K562 (cell line): ENCODE measurements around the gene CLASP1. TPM values are rescaled to one million over a fixed set of nuclear protein-coding genes. Genes with fewer than 3 reads are reported as not detected.

Source experiments
- ARNT ChIP-seq, 2 experiments: fragments of 450-650 bp; IDR thresholded peaks; 2 replicates each; pipeline ENCODE4 v1.6.1; 2016; ENCODE audit warnings: mild to moderate bottlenecking in 1 of 2
- ATF7 ChIP-seq: fragments of 450-650 bp; IDR thresholded peaks from 2 replicates; pipeline ENCODE4 v1.7.1; 2014; ENCODE audit warnings: mild to moderate bottlenecking, moderate library complexity
- BACH1 ChIP-seq: fragments of 200-800 bp; sonication (Bioruptor generic); IDR thresholded peaks from 2 replicates; pipeline ENCODE4 v1.6.1; 2016; ENCODE audit warnings: missing genetic modification characterization, missing compliant biosample characterization
- BRD4 ChIP-seq: fragments of 200-600 bp; sonication (generic); IDR thresholded peaks from 2 replicates; pipeline ENCODE4 v1.6.1; 2017; ENCODE audit warnings: inconsistent platforms
- COPS2 ChIP-seq: fragments of 450-650 bp; conservative IDR thresholded peaks from 2 replicates; pipeline ENCODE4 v1.6.1; 2016; ENCODE audit warnings: mild to moderate bottlenecking, moderate library complexity
- CXXC5 ChIP-seq: fragments of 250-450 bp; sonication (Bioruptor Pico); IDR thresholded peaks from 2 replicates; pipeline ENCODE4 v1.8.0; 2022; ENCODE audit warnings: inconsistent platforms, mild to moderate bottlenecking, moderate library complexity
- ETV6 ChIP-seq, 3 experiments: fragments of 150-350 bp in 1 of 3; sonication (generic) in 1 of 3; formaldehyde crosslinking in 1 of 3; IDR thresholded peaks; 2 replicates each; pipeline versions ENCODE4 v1.6.1 to v1.8.0; 2014 to 2022; ENCODE audit warnings: borderline replicate concordance in 2 of 3, low read depth in 2 of 3, antibody characterized with exemption in 1 of 3, low read length in 1 of 3, mild to moderate bottlenecking in 1 of 3, missing genetic modification reagents in 1 of 3
- HBP1 ChIP-seq: fragments of 450-650 bp; formaldehyde crosslinking; IDR thresholded peaks from 2 replicates; pipeline ENCODE4 v1.4.0; 2022; ENCODE audit warnings: missing genetic modification characterization
- MAX ChIP-seq: sonication (generic); formaldehyde crosslinking; IDR thresholded peaks from 2 replicates; pipeline ENCODE4 v1.9.0; 2022; ENCODE audit warnings: mild to moderate bottlenecking, missing genetic modification reagents
- NR3C1 ChIP-seq: sonication (generic); formaldehyde crosslinking; IDR thresholded peaks from 2 replicates; pipeline ENCODE4 v1.8.1; 2022; ENCODE audit warnings: missing genetic modification reagents
- POLR2H ChIP-seq: IDR thresholded peaks from 2 replicates; pipeline ENCODE4 v1.6.1; 2016; ENCODE audit warnings: missing genetic modification characterization, low read depth, mild to moderate bottlenecking, control low read depth, missing compliant biosample characterization, moderate library complexity
- POLR3A ChIP-seq: IDR thresholded peaks from 2 replicates; pipeline ENCODE4 v1.6.1; 2011; ENCODE audit warnings: borderline replicate concordance, mild to moderate bottlenecking, moderate library complexity; ENCODE audit not compliant: insufficient read length, insufficient read depth; ENCODE audit errors: extremely low read depth
- PPARD ChIP-seq: fragments of 250-450 bp; sonication (Bioruptor Pico); IDR thresholded peaks from 2 replicates; pipeline ENCODE4 v1.8.0; 2022; ENCODE audit warnings: inconsistent platforms, mild to moderate bottlenecking, moderate library complexity
- SNIP1 ChIP-seq: fragments of 450-650 bp; IDR thresholded peaks from 2 replicates; pipeline ENCODE4 v1.7.1; 2017; ENCODE audit warnings: low read depth, mild to moderate bottlenecking
- TAF7 ChIP-seq: fragments of 450-650 bp; IDR thresholded peaks from 2 replicates; pipeline ENCODE4 v1.6.1; 2016; ENCODE audit warnings: missing genetic modification characterization, missing compliant biosample characterization
- TCF3 ChIP-seq: sonication (generic); formaldehyde crosslinking; IDR thresholded peaks from 2 replicates; pipeline ENCODE4 v1.4.0; 2020; ENCODE audit warnings: mild to moderate bottlenecking, missing genetic modification reagents
- XRCC3 ChIP-seq: fragments of 450-650 bp; IDR thresholded peaks from 2 replicates; pipeline ENCODE4 v1.6.1; 2017; ENCODE audit warnings: mild to moderate bottlenecking, moderate library complexity
- ZBTB8A ChIP-seq: fragments of 450-650 bp; IDR thresholded peaks from 2 replicates; pipeline ENCODE4 v1.6.1; 2018; ENCODE audit warnings: mild to moderate bottlenecking, moderate library complexity; ENCODE audit not compliant: partially characterized antibody
- polyA plus RNA-seq, 8 experiments: library from polyadenylated mRNA; depleted of rRNA in 4 of 8; stranded (reverse) in 5 of 8; unstranded in 3 of 8; fragments of >200 nt; fragmentation: Nextera tagmentation in 2 of 8; fragmentation: Illumina TruSeq in 1 of 8; extraction: Ambion mirVana in 2 of 8; extraction: Trizol in 1 of 8; gene quantifications; 2 replicates each; pipeline versions ENCODE4 v1.2.1 to v1.2.3, GENCODE V29; 2011 to 2014; ENCODE audit warnings: inconsistent platforms in 1 of 8, missing spikeins in 1 of 8
- total RNA-seq, 7 experiments: library from RNA; depleted of rRNA in 6 of 7; stranded (reverse); fragments of >200 nt in 6 of 7; fragmentation: Illumina TruSeq in 2 of 7; extraction: Trizol in 2 of 7; gene quantifications; 2 replicates each; pipeline versions ENCODE4 v1.2.1 to v1.2.3, GENCODE V29; 2011 to 2021; ENCODE audit warnings: low replicate concordance in 1 of 7
- TF ChIP-seq, protein P1 (sequence below): fragments of 250-450 bp; sonication (Bioruptor Pico); IDR thresholded peaks from 2 replicates; pipeline ENCODE4 v1.8.0; 2021; ENCODE audit warnings: moderate library complexity, mild to moderate bottlenecking, inconsistent platforms
- TF ChIP-seq, protein P2 (sequence below): sonication (generic); formaldehyde crosslinking; IDR thresholded peaks from 2 replicates; pipeline ENCODE4 v1.8.0; 2022; ENCODE audit warnings: missing genetic modification reagents, mild to moderate bottlenecking, borderline replicate concordance
- TF ChIP-seq, protein P3 (sequence below): fragments of 450-650 bp; IDR thresholded peaks from one replicate; pipeline ENCODE4 v1.6.1; 2018; ENCODE audit warnings: mild to moderate bottlenecking, moderate library complexity; ENCODE audit not compliant: partially characterized antibody

Gene CLASP1
- total and polyA plus RNA-seq, 9 of the 15 experiments (the other 6 are each of a cell fraction or from before 2014, with no cell fraction given): 1.7 to 40.3 (median 20.7) TPM

DNA sequence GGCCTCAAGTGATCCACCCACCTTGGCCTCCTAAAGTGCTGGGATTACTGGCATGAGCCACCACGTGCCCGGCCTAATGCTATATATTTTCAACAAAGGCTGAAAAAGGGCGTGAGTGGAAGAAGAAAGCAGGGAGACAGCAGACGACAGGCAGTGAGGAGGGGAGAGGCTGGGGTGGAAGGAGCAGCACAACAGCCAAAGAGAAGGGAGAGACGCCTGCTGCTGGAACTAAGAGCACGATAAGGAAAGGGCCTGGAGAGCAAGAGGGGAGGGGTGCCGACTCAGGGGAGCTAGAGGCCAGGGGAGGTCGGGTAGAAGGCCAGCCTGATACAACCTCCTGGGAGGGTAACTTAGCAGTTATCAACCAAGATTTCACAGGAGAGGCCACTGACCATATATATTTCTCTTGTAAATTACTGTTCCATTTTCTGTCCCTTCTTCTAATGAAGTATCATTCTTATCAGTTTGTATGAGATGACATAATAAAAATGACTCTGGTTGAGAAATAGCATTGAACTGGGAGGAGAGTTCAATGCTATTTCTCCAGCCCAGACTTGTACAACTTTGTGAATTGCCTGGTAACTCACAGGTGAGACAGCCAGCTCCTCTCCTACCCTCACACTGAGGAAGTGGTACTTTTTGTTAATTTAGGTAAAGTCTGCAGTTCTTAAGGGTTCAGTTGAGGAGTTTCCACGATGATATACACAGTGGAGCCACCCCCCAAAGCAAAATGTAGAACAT is 124.4 kb downstream of the CLASP1 start (continued):
- TF ChIP-seq, protein P1, sequence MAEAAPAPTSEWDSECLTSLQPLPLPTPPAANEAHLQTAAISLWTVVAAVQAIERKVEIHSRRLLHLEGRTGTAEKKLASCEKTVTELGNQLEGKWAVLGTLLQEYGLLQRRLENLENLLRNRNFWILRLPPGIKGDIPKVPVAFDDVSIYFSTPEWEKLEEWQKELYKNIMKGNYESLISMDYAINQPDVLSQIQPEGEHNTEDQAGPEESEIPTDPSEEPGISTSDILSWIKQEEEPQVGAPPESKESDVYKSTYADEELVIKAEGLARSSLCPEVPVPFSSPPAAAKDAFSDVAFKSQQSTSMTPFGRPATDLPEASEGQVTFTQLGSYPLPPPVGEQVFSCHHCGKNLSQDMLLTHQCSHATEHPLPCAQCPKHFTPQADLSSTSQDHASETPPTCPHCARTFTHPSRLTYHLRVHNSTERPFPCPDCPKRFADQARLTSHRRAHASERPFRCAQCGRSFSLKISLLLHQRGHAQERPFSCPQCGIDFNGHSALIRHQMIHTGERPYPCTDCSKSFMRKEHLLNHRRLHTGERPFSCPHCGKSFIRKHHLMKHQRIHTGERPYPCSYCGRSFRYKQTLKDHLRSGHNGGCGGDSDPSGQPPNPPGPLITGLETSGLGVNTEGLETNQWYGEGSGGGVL (CRISPR knock-in tag): no peak
- TF ChIP-seq CXXC5 (CRISPR knock-in tag): no peak
- no peak for TF ChIP-seq XRCC3
- TF ChIP-seq ARNT (IDR thresholded peaks at IDR 0.05): 0 out of 4 replicates have a peak, but pooled peaks of 1 of the 2 experiments have one; percentile 36
- TF ChIP-seq MAX: peak; percentile 82
- no peak for TF ChIP-seq POLR3A
- no peak for TF ChIP-seq COPS2
- TF ChIP-seq BRD4: no peak
- TF ChIP-seq ETV6 (IDR thresholded peaks at IDR 0.05; ENCODE audit: borderline replicate concordance in 1 of 2, low read depth in 2 of 2, low read length in 1 of 2): no peak
- no peak for TF ChIP-seq ETV6 (CRISPR knock-in tag; IDR thresholded peaks at IDR 0.05; ENCODE audit: borderline replicate concordance)
- no peak for TF ChIP-seq PPARD
- TF ChIP-seq TCF3 (CRISPR knock-in tag): peak; percentile 51
- no peak for TF ChIP-seq TAF7
- no peak for TF ChIP-seq BACH1
- TF ChIP-seq, protein P2, sequence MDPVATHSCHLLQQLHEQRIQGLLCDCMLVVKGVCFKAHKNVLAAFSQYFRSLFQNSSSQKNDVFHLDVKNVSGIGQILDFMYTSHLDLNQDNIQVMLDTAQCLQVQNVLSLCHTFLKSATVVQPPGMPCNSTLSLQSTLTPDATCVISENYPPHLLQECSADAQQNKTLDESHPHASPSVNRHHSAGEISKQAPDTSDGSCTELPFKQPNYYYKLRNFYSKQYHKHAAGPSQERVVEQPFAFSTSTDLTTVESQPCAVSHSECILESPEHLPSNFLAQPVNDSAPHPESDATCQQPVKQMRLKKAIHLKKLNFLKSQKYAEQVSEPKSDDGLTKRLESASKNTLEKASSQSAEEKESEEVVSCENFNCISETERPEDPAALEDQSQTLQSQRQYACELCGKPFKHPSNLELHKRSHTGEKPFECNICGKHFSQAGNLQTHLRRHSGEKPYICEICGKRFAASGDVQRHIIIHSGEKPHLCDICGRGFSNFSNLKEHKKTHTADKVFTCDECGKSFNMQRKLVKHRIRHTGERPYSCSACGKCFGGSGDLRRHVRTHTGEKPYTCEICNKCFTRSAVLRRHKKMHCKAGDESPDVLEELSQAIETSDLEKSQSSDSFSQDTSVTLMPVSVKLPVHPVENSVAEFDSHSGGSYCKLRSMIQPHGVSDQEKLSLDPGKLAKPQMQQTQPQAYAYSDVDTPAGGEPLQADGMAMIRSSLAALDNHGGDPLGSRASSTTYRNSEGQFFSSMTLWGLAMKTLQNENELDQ (CRISPR knock-in tag): no peak
- TF ChIP-seq NR3C1: no peak
- TF ChIP-seq, protein P3, sequence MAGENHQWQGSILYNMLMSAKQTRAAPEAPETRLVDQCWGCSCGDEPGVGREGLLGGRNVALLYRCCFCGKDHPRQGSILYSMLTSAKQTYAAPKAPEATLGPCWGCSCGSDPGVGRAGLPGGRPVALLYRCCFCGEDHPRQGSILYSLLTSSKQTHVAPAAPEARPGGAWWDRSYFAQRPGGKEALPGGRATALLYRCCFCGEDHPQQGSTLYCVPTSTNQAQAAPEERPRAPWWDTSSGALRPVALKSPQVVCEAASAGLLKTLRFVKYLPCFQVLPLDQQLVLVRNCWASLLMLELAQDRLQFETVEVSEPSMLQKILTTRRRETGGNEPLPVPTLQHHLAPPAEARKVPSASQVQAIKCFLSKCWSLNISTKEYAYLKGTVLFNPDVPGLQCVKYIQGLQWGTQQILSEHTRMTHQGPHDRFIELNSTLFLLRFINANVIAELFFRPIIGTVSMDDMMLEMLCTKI: no peak
- no peak for TF ChIP-seq SNIP1
- TF ChIP-seq ZBTB8A: no peak
- TF ChIP-seq HBP1 (CRISPR knock-in tag): no peak
- TF ChIP-seq ATF7: peak; percentile 30
- no peak for TF ChIP-seq POLR2H
